Measurements from ENCODE around the gene ZNF787.

- no peak for TF ChIP-seq CTCF (IDR thresholded peaks at IDR 0.05)
- TF ChIP-seq POLR2A (IDR thresholded peaks at IDR 0.05) = no peak
These were observed 22.1 kb downstream of the ZNF787 start for GRCh38 chr19:56098731-56099568.

Data from testis (tissue), 2 donors.